ENCODE measurements around the gene APOLD1. TPM values are rescaled to one million over a fixed set of nuclear protein-coding genes. Genes with fewer than 3 reads are reported as not detected.

The APOLD1 gene
- total and polyA plus RNA-seq, 4 experiments from 2014 or later = 0.38 to 4.3 (median 1.9) TPM

DNA sequence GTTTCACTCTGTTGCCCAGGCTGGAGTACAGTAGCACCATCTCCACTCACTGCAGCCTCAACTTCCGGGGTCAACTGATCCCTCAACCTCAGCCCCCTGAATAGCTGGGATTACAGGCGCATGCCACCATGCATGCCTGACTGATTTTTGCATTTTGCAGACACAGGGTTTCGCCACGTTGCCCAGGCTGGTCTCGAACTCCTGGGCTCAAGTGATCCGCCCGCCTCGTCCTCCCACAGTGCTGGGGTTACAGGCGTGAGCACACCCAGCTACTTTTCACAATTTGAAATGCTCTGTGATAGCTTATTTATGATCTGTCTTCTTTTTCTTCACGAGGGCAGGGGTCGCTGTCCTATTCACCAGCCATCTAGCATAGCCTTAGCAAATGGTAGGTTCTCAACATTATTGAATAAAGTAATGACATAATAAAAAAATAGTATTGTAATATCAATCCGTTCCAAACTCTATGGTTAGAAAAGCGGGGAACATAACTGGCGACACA is 27.2 kb downstream of the APOLD1 start:
- POLR2A ChIA-PET (ENCODE audit: partially characterized antibody) = interaction anchor here (0.6 to 5.5 kb wide), 12 partner anchors 8 to 456 kb away, joined by 3 to 72 read pairs (median 4); partner anchors contain the start of gene BORCS5
- Histone ChIP-seq H3K4me1 (ENCODE audit: insufficient read depth, low read length) (peaks cover 60% of the 10 kb centered on the region), H3K27ac (ENCODE audit: low read depth, low read length) (peak overlapping the region; percentile 95), H3K9me3 (ENCODE audit: control insufficient read depth in 1 of 2, low read length in 2 of 2) (no peaks in the 10 kb centered on the region), H3K27me3 (ENCODE audit: insufficient read depth, low read length) (no peaks in the 10 kb centered on the region), H3K36me3 (ENCODE audit: insufficient read depth, low read length) (peaks cover 9% of the 10 kb centered on the region), H3K4me3 (ENCODE audit: low read length in 2 of 2) (no peak overlapping the region)
- no peak for DNase-seq
- Mint-ChIP-seq H3K9me3 (no peaks in the 10 kb centered on the region), H3K27ac (peak overlapping the region; percentile 88 to 99 (median 98)), H3K36me3 (peaks cover 18 to 39% of the 10 kb centered on the region in 2 donors), H3K27me3 (no peaks in the 10 kb centered on the region), H3K4me1 (peaks cover 46 to 77% (median 61%) of the 10 kb centered on the region in 4 donors), H3K4me3 (peak overlapping the region; percentile 89 to 98 (median 98))
- CTCF ChIA-PET (ENCODE audit: partially characterized antibody) = interaction anchor here (0.9 to 5.6 kb wide), 9 partner anchors 9 to 435 kb away, joined by 3 to 96 read pairs (median 4); no protein-coding TSS in a partner anchor
- intact Hi-C loops (cut with micrococcal nuclease) = loop anchor here (1.0 to 5.0 kb wide), 4 partner anchors 24 to 250 kb away; partner anchors contain the start of gene DUSP16

DNA sequence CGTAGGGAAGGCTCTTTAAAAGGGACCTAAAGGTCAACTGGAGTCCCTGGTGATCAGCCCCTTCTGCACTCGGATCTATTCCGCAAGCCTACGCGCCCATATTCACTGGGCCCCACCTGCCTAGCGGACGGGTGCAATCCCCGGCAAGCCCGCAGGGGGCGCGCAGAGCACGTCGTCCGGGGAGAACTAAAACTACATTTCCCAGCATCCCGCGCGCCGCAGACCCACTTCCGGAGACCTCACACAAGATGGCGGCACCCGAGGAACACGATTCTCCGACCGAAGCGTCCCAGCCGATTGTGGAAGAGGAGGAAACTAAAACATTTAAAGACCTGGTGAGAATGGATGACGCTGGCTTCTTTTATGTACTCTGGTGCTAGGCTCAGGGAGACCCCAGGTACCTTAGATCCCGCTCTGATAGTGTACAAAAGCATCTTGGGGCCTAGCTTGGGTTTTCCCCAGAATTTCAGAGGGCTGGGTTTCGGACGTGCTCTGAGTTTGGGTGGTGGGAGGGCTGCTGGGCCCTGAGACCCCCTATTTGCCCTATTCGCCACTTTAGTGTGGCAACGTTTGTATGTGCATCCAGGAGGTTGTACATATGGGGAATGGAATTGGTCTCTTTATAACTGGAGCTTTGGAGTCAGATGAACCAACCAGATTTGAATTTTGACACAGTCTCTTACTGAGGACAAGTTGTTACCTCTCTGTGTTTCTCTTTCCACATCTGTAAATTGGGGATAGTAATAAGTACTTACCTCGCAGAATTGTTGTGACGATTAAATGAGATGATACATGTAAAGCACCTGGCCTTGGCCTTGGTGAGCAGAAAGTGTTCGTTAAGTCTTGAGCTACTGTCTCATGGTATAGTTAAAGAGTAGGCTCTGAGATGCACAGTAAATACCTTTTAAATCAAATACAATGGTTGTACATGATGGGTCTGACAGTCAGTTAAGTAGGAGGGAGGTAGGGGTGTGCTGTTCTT is 28.0 kb downstream of the APOLD1 start, which contains the start of gene DDX47:
Gene DDX47 (plus strand): TSS at position 227 of the 982 bp plus-strand sequence. CDS start 22 bp downstream, at position 249.
- Mint-ChIP-seq H3K27me3 (no peaks in the 10 kb centered on the region), H3K36me3 (peaks cover 18 to 43% of the 10 kb centered on the region in 2 donors), H3K4me1 (peaks cover 41 to 76% (median 58%) of the 10 kb centered on the region in 4 donors), H3K4me3 (peak within 1 kb of the TSS; percentile 89 to 98 (median 98)), H3K27ac (peak within 1 kb of the TSS; percentile 88 to 99 (median 98)), H3K9me3 (no peaks in the 10 kb centered on the region)
- intact Hi-C loops (cut with micrococcal nuclease) = loop anchor here (1.0 to 5.0 kb wide), 4 partner anchors 25 to 251 kb away; partner anchors contain the start of gene DUSP16
- Histone ChIP-seq H3K9me3 (ENCODE audit: control insufficient read depth in 1 of 2, low read length in 2 of 2) (no peaks in the 10 kb centered on the region), H3K4me3 (ENCODE audit: low read length in 2 of 2) (peak within 1 kb of the TSS; percentile 87 to 92), H3K4me1 (ENCODE audit: insufficient read depth, low read length) (peaks cover 53% of the 10 kb centered on the region), H3K36me3 (ENCODE audit: insufficient read depth, low read length) (peaks cover 9% of the 10 kb centered on the region), H3K27me3 (ENCODE audit: insufficient read depth, low read length) (no peaks in the 10 kb centered on the region), H3K27ac (ENCODE audit: low read depth, low read length) (peak within 1 kb of the TSS; percentile 95)
- CTCF ChIA-PET (ENCODE audit: partially characterized antibody) = interaction anchor here (0.9 to 5.6 kb wide), 14 partner anchors 8 to 436 kb away, joined by 3 to 96 read pairs (median 4); no protein-coding TSS in a partner anchor
- peak; percentile 93 to 97 (median 95) for DNase-seq
- POLR2A ChIA-PET (ENCODE audit: partially characterized antibody) = interaction anchor here (0.6 to 5.5 kb wide), 13 partner anchors 9 to 456 kb away, joined by 3 to 72 read pairs (median 4); partner anchors contain the start of gene BORCS5

- Mint-ChIP-seq H3K4me3 (no peak overlapping the region), H3K4me1 (peaks cover 45 to 80% (median 60%) of the 10 kb centered on the region in 4 donors), H3K9me3 (no peaks in the 10 kb centered on the region), H3K36me3 (peaks cover 50 to 84% of the 10 kb centered on the region in 2 donors), H3K27ac (peak overlapping the region in 1 of 7 donors; percentile 16), H3K27me3 (no peaks in the 10 kb centered on the region)
- ChIA-PET CTCF (ENCODE audit: partially characterized antibody) (interaction anchor here (1.3 kb wide), 1 partner anchor 81 kb away, joined by 3 read pairs; no protein-coding TSS in a partner anchor), POLR2A (ENCODE audit: partially characterized antibody) (interaction anchor here (1.8 kb wide), 1 partner anchor 28 kb away, joined by 4 read pairs; no protein-coding TSS in a partner anchor)
- Histone ChIP-seq H3K9me3 (ENCODE audit: control insufficient read depth in 1 of 2, low read length in 2 of 2) (no peaks in the 10 kb centered on the region), H3K27me3 (ENCODE audit: insufficient read depth, low read length) (no peaks in the 10 kb centered on the region), H3K27ac (ENCODE audit: low read depth, low read length) (no peak overlapping the region), H3K4me3 (ENCODE audit: low read length in 2 of 2) (no peak overlapping the region), H3K36me3 (ENCODE audit: insufficient read depth, low read length) (peaks cover 29% of the 10 kb centered on the region), H3K4me1 (ENCODE audit: insufficient read depth, low read length) (peaks cover 38% of the 10 kb centered on the region)
- no peak for DNase-seq
- intact Hi-C loops (cut with micrococcal nuclease) = no loop called here
Observed at GRCh38 chr12:12817616-12818015, 32.2 kb downstream of the APOLD1 start.

DNA sequence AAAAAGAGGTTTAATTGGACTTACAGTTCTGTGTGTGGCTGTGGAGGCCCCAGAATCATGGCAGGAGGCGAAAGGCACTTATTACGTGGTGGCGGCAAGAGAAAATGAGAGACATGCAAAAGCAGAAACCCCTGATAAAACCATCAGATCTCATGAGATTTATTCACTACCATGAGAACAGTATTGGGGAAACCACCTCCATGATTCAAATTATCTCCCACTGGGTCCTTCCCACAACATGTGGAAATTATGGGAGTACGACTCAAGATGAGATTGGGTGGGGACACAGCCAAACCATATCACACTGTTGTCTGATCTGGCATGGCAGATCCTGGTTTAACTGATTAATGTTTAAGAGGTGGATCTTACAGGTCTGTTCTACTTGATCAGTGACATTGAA is 33.2 kb downstream of the APOLD1 start:
- peaks cover 39 to 70% (median 51%) of the 10 kb centered on the region in 4 donors for H3K4me1 Mint-ChIP-seq
- no peak overlapping the region for H3K27ac ChIP-seq (ENCODE audit: low read depth, low read length)
- no peak overlapping the region for H3K4me3 ChIP-seq (ENCODE audit: low read length in 2 of 2)
- H3K27me3 ChIP-seq (ENCODE audit: insufficient read depth, low read length) = no peaks in the 10 kb centered on the region
- peak overlapping the region in 5 of 7 donors; percentile 25 to 73 (median 55) for H3K27ac Mint-ChIP-seq
- peaks cover 40% of the 10 kb centered on the region for H3K36me3 ChIP-seq (ENCODE audit: insufficient read depth, low read length)
- intact Hi-C loops (cut with micrococcal nuclease) = no loop called here
- no peaks in the 10 kb centered on the region for H3K27me3 Mint-ChIP-seq
- CTCF ChIA-PET (ENCODE audit: partially characterized antibody) = interaction anchor here (0.7 to 0.9 kb wide), 2 partner anchors 29 to 82 kb away, joined by 3 to 4 read pairs; no protein-coding TSS in a partner anchor
- POLR2A ChIA-PET (ENCODE audit: partially characterized antibody) = no interaction called here
- peaks cover 56 to 89% of the 10 kb centered on the region in 2 donors for H3K36me3 Mint-ChIP-seq
- H3K9me3 Mint-ChIP-seq = no peaks in the 10 kb centered on the region
- peak overlapping the region in 1 of 8 donors; percentile 39 for H3K4me3 Mint-ChIP-seq
- peaks cover 31% of the 10 kb centered on the region for H3K4me1 ChIP-seq (ENCODE audit: insufficient read depth, low read length)
- H3K9me3 ChIP-seq (ENCODE audit: control insufficient read depth in 1 of 2, low read length in 2 of 2) = no peaks in the 10 kb centered on the region
- DNase-seq = no peak

DNA sequence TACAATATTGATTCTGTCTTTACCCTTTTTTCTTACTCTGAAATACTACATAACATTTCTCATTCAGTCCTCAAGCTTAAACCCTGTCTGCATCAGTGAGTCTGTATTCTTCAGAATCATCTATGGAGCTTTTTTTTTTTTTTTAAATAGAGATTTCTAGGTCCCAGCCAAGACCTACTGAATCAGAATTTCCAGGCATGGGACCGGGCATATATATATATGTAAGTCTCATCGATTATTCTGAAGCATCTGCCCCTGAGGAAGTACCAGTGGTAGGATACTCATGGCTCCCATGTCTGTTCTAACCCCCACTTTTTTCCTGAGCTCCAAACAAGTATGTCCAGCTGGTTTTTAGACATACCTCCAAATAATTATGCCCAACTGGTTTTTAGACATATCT is 33.8 kb downstream of the APOLD1 start:
- POLR2A ChIA-PET (ENCODE audit: partially characterized antibody) = no interaction called here
- Mint-ChIP-seq H3K27me3 (no peaks in the 10 kb centered on the region), H3K9me3 (no peaks in the 10 kb centered on the region), H3K27ac (peak overlapping the region in 5 of 7 donors; percentile 10 to 61 (median 55)), H3K4me1 (peaks cover 36 to 64% (median 46%) of the 10 kb centered on the region in 4 donors), H3K36me3 (peaks cover 59 to 89% of the 10 kb centered on the region in 2 donors), H3K4me3 (peak overlapping the region in 1 of 8 donors; percentile 52)
- intact Hi-C loops (cut with micrococcal nuclease) = no loop called here
- DNase-seq = no peak
- Histone ChIP-seq H3K9me3 (ENCODE audit: control insufficient read depth in 1 of 2, low read length in 2 of 2) (no peaks in the 10 kb centered on the region), H3K36me3 (ENCODE audit: insufficient read depth, low read length) (peaks cover 44% of the 10 kb centered on the region), H3K27me3 (ENCODE audit: insufficient read depth, low read length) (no peaks in the 10 kb centered on the region), H3K27ac (ENCODE audit: low read depth, low read length) (no peak overlapping the region), H3K4me1 (ENCODE audit: insufficient read depth, low read length) (peaks cover 26% of the 10 kb centered on the region), H3K4me3 (ENCODE audit: low read length in 2 of 2) (no peak overlapping the region)
- CTCF ChIA-PET (ENCODE audit: partially characterized antibody) = interaction anchor here (0.7 to 0.9 kb wide), 2 partner anchors 30 to 83 kb away, joined by 3 to 4 read pairs; no protein-coding TSS in a partner anchor

DNA sequence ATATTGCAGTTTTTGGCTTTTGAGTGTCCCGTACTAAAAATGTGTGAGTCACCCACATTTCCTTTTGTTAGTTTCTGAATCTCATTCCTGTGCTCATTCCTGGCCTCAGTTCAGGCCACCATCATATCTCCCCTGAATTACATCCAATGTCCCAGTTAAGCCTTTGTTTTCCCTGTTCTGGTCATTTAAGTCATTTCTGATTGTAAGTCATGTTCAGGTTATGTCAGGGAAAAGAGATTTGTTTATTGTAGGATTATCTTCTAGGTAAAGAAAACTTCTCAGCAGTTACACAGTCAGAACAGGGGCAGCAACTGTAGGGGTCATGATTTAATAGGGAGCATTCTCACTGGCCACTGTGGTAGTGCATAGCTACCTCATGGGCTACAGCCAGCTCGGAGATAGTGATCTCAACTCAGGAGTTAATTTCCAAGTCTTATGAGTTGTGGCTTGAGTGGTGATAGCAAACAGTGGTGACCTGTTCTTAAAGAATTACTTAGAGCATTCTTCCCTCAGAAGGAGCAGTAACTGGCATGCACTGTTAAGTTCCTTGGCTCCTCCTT is 34.4 kb downstream of the APOLD1 start:
- DNase-seq = no peak
- no peak overlapping the region for H3K27ac ChIP-seq (ENCODE audit: low read depth, low read length)
- H3K4me1 ChIP-seq (ENCODE audit: insufficient read depth, low read length) = peaks cover 20% of the 10 kb centered on the region
- no peak overlapping the region for H3K4me3 ChIP-seq (ENCODE audit: low read length in 2 of 2)
- intact Hi-C loops (cut with micrococcal nuclease) = no loop called here
- peak overlapping the region in 3 of 7 donors; percentile 18 to 56 (median 25) for H3K27ac Mint-ChIP-seq
- no peaks in the 10 kb centered on the region for H3K9me3 ChIP-seq (ENCODE audit: control insufficient read depth in 1 of 2, low read length in 2 of 2)
- CTCF ChIA-PET (ENCODE audit: partially characterized antibody) = no interaction called here
- POLR2A ChIA-PET (ENCODE audit: partially characterized antibody) = no interaction called here
- peaks cover 50% of the 10 kb centered on the region for H3K36me3 ChIP-seq (ENCODE audit: insufficient read depth, low read length)
- no peak overlapping the region for H3K4me3 Mint-ChIP-seq
- peaks cover 65 to 89% of the 10 kb centered on the region in 2 donors for H3K36me3 Mint-ChIP-seq
- no peaks in the 10 kb centered on the region for H3K27me3 Mint-ChIP-seq
- no peaks in the 10 kb centered on the region for H3K9me3 Mint-ChIP-seq
- H3K27me3 ChIP-seq (ENCODE audit: insufficient read depth, low read length) = no peaks in the 10 kb centered on the region
- H3K4me1 Mint-ChIP-seq = peaks cover 30 to 58% (median 41%) of the 10 kb centered on the region in 4 donors

Data from CD4-positive, alpha-beta memory T cell (primary cell).